ENCODE measurements around the gene FBXO40. TPM values are rescaled to one million over a fixed set of nuclear protein-coding genes. Genes with fewer than 3 reads are reported as not detected.

The FBXO40 gene
- total and polyA plus RNA-seq, 2 experiments from 2014 or later = 0.03 TPM; not detected in 1

GRCh38 chr3:121645054-121645453, 51.9 kb downstream of the FBXO40 start:
- Histone ChIP-seq H3K79me2 (replicated peaks; ENCODE audit: insufficient read depth) (no peaks in the 10 kb centered on the region), H4K20me1 (replicated peaks; ENCODE audit: insufficient read depth) (no peaks in the 10 kb centered on the region), H2AFZ (no peak overlapping the region), H3F3A (replicated peaks; ENCODE audit: low read depth) (no peaks in the 10 kb centered on the region), H3K4me2 (no peak overlapping the region), H3K36me3 (ENCODE audit: insufficient read depth) (no peaks in the 10 kb centered on the region), H3K9me2 (ENCODE audit: insufficient read depth) (no peaks in the 10 kb centered on the region; the same call in 1 of the 2 replicates), H3K27ac (ENCODE audit: low read depth) (no peak overlapping the region), H3K4me1 (ENCODE audit: insufficient read depth) (peaks cover 14% of the 10 kb centered on the region), H3K4me3 (no peak overlapping the region), H3K27me3 (ENCODE audit: insufficient read depth) (no peaks in the 10 kb centered on the region)
- no peak for DNase-seq (ENCODE audit: low spot score)
- ATAC-seq = no peak
- Mint-ChIP-seq H3K9me3 (no peaks in the 10 kb centered on the region), H3K27me3 (ENCODE audit: insufficient read depth, low read depth, poor library complexity) (no peaks in the 10 kb centered on the region), H3K4me1 (peaks cover 20% of the 10 kb centered on the region), H3K4me3 (no peak overlapping the region), H3K36me3 (ENCODE audit: low read depth) (no peaks in the 10 kb centered on the region), H3K27ac (no peak overlapping the region)
- TF ChIP-seq POLR2AphosphoS5 (IDR thresholded peaks at IDR 0.05; ENCODE audit: low read depth) = no peak
- no peak for TF ChIP-seq REST (IDR thresholded peaks at IDR 0.05; ENCODE audit: unreplicated experiment)
- TF ChIP-seq ZNF331 (CRISPR knock-in tag; IDR thresholded peaks at IDR 0.05; ENCODE audit: low read depth) = no peak
- no peak for TF ChIP-seq JUNB (IDR thresholded peaks at IDR 0.05; ENCODE audit: unreplicated experiment)
- TF ChIP-seq ZNF114 (CRISPR knock-in tag; IDR thresholded peaks at IDR 0.05) = no peak
- TF ChIP-seq EZH2phosphoT487 (IDR thresholded peaks at IDR 0.05; ENCODE audit: unreplicated experiment) = no peak
- no peak for TF ChIP-seq CREB1 (CRISPR knock-in tag; IDR thresholded peaks at IDR 0.05; ENCODE audit: low read depth)
- TF ChIP-seq CTCF (conservative IDR thresholded peaks at IDR 0.05; ENCODE audit: low read depth in 2 of 2) = no peak
- no peak for TF ChIP-seq NANOG (IDR thresholded peaks at IDR 0.05; ENCODE audit: borderline replicate concordance)
- TF ChIP-seq STAT1 (IDR thresholded peaks at IDR 0.05; ENCODE audit: unreplicated experiment) = no peak

GRCh38 chr3:121648219-121648958, 55.2 kb downstream of the FBXO40 start:
- no peaks in the 10 kb centered on the region; the same call in 1 of the 2 replicates for H3K9me2 ChIP-seq (ENCODE audit: insufficient read depth)
- H3K36me3 ChIP-seq (ENCODE audit: insufficient read depth) = no peaks in the 10 kb centered on the region
- ATAC-seq = no peak
- peaks cover 11% of the 10 kb centered on the region for H3K4me1 Mint-ChIP-seq
- H4K20me1 ChIP-seq (replicated peaks; ENCODE audit: insufficient read depth) = no peaks in the 10 kb centered on the region
- H3F3A ChIP-seq (replicated peaks; ENCODE audit: low read depth) = no peaks in the 10 kb centered on the region
- no peak overlapping the region for H3K4me3 Mint-ChIP-seq
- H3K36me3 Mint-ChIP-seq (ENCODE audit: low read depth) = no peaks in the 10 kb centered on the region
- DNase-seq (ENCODE audit: low spot score) = no peak
- peaks cover 6% of the 10 kb centered on the region for H3K4me1 ChIP-seq (ENCODE audit: insufficient read depth)
- no peak for TF ChIP-seq CREB1 (CRISPR knock-in tag; IDR thresholded peaks at IDR 0.05; ENCODE audit: low read depth)
- no peak for TF ChIP-seq EZH2 (IDR thresholded peaks at IDR 0.05; ENCODE audit: low read depth, unreplicated experiment)
- TF ChIP-seq CTCF (conservative IDR thresholded peaks at IDR 0.05; ENCODE audit: low read depth in 2 of 2) = peak in 1 of 2 experiments; percentile 18; a peak in 3 of 4 replicates
- TF ChIP-seq ZNF114 (CRISPR knock-in tag; IDR thresholded peaks at IDR 0.05) = no peak
- TF ChIP-seq POLR2AphosphoS5 (IDR thresholded peaks at IDR 0.05; ENCODE audit: low read depth) = no peak
- H3K27ac ChIP-seq (ENCODE audit: low read depth) = no peak overlapping the region
- no peak overlapping the region for H3K4me2 ChIP-seq
- H3K9me3 Mint-ChIP-seq = no peaks in the 10 kb centered on the region
- no peak overlapping the region for H3K27ac Mint-ChIP-seq
- H3K27me3 Mint-ChIP-seq (ENCODE audit: insufficient read depth, low read depth, poor library complexity) = no peaks in the 10 kb centered on the region
- no peak overlapping the region for H3K4me3 ChIP-seq
- peak overlapping the region; percentile 40; the same call in 1 of the 2 replicates for H2AFZ ChIP-seq
- no peaks in the 10 kb centered on the region for H3K79me2 ChIP-seq (replicated peaks; ENCODE audit: insufficient read depth)
- no peaks in the 10 kb centered on the region for H3K27me3 ChIP-seq (ENCODE audit: insufficient read depth)

All from GM23338 (cell line).